ENCODE results near the gene DUS3L.

Gene DUS3L, protein sequence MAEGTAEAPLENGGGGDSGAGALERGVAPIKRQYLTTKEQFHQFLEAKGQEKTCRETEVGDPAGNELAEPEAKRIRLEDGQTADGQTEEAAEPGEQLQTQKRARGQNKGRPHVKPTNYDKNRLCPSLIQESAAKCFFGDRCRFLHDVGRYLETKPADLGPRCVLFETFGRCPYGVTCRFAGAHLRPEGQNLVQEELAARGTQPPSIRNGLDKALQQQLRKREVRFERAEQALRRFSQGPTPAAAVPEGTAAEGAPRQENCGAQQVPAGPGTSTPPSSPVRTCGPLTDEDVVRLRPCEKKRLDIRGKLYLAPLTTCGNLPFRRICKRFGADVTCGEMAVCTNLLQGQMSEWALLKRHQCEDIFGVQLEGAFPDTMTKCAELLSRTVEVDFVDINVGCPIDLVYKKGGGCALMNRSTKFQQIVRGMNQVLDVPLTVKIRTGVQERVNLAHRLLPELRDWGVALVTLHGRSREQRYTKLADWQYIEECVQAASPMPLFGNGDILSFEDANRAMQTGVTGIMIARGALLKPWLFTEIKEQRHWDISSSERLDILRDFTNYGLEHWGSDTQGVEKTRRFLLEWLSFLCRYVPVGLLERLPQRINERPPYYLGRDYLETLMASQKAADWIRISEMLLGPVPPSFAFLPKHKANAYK

GRCh38 chr19:5790559-5791520 is at the start of gene DUS3L:
DUS3L (minus strand) TSS chr19:5791163; CDS start chr19:5791141, 22 bp downstream.
- DNase-seq, result peak; percentile 97

GRCh38 chr19:5839065-5840017 is 48.4 kb upstream of the DUS3L start, which contains the start of gene FUT6:
FUT6 (minus strand) TSS chr19:5839702; CDS start chr19:5832567, 7,135 bp downstream.
- DNase-seq, result no peak

DNA sequence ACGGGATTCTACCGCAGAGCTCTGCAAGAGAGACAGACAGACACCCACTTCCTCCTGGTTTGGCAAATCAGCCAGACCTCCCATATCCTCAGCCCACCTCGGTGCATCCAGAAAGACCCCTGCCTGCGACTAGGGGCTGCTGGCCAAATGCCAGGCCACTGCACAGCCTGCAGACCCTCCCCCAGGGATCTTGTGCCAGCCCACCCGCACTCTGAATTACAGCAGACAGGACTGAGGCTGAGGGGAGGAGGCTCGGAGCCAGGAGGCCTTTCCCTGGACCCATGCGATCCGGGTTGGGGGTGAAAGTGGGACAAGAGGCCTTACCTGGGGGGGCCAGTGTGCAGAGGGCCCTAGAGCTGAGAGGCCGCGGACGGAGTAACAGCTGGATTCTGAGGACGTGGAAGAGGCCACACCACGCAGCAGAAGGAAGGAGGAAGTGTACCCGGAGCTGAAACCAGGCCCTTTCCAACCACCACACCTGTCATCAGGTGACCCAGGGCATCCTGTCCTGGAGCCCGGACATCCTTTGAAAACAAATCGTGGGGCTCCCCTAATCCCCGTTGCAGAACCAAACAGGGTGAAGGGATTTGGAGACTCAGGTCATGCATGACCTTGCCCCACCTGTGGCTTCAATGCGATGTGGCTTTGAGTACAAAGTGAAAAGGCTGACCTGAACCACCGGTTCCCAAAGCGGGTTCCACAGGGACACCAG is 47.5 kb upstream of the DUS3L start:
- DNase-seq, result no peak

GRCh38 chr19:5837761-5838352 is 46.9 kb upstream of the DUS3L start:
- DNase-seq, result no peak

DNA sequence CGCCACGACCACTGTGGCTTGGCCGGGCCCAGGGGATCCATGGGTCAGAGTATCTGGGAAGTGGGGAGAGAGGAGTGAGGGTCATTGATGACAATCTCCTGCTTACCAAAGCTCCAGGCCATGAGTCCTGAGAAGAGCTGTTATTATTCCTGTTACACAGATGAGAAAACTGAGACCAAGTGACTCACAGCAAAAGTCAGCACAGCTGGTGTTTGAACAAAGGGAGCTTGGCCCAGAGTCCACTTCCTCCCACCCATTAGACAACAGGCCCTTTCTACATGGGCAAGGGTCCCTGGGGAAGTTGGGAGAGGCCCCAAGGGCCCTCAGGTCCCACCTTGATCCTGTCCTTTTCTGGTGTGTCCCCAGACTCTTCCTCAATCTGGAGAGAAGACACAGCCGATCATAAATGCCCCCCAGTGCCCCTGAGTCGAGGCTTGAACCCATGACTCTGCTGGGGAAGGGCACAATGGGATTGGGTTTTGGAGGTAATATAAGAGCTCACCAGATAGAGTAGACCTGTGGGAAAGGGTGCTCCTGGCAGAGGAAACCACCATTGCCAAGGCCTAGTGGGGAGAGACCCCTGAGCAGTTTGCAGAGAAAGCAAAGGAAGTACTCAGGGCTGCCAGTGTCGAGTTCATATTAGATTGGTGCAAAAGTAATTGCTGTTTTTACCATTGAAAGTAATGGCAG is 41.7 kb upstream of the DUS3L start:
- DNase-seq, result no peak

- DNase-seq, result no peak
Measured at GRCh38 chr19:5832061-5832460, 41.1 kb upstream of the DUS3L start.

GRCh38 chr19:5831159-5831558 is 40.2 kb upstream of the DUS3L start:
- DNase-seq, result no peak

DNA sequence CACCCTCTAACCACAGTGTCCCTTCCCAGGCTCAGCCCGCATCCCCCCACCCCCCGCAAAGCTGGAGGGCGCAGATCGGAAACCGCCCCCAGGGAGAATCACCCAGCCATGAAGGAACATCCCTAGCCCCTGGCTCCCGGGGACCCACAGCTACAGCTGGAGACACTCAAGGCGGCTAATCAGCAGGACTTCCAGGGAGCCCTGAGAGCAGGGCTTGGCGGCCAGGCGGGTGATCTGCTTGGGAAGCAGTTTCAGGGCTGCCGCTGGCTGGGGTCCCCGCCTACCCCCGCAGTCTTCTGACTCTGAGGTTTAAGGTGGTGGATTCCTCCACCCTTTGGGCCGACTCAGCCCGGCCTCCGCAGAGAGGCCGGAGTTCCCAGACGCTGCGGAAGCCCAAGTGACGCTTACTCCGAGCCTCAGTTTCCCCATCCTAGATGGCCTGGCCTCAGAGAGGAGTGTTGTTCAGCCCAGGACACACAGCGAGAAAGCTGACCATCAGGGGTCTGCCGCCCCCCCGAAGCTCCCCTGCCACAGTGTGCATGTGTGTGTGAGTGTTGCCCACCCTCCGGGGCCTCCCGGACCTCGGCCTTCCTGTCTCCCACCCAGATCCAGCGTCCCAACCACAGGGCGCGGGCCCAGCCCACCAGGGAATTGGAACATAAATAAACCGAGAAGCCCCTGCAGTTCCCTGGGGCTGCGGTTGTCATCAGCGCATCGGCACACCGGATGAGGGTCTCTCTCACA is 38.8 kb upstream of the DUS3L start:
- DNase-seq, result no peak

DNA sequence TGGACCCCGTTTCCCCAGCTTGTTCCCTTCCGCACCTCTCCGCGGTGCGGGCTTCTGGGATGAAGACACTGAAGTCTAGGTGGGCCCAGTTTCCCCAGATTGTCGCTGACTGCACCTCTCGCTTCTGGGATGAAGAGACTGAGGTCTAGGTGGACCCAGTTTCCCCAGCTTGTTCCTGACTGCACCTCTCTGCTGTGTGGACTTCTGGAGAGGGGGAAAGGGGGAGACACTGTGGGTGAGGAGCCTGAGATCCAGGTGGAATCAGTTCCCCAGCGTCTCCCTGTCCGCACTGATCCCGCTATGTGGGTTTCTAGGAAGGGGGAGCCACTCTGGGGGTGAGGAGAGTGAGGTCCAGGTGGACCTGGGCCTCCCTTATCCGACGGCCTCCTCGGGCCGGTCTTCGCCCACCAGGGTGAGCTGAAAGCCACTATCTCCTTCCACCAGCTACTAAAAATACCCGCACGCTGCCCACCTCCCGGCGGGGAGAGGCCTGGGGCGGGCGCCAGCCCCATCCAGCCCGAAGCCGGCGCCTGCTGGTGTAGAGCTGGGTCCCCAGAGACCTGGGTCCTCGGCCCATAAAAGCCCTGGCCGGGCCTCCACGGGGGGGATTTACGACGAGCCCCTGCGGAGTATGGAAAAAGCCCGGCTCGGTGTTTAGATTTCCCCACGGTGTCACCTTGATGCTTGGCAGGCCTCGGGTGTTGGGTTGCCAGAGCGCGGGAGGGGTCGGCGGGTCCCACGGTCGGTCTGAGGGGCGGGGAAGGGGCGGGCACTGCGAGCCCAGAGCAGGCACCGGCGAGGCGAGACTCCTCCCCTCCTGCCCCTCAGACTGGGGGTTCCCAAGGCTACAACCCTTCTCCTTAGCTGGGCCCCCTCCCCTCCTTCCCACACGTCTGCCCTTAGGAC is 38.0 kb upstream of the DUS3L start:
- DNase-seq, result no peak

DNA sequence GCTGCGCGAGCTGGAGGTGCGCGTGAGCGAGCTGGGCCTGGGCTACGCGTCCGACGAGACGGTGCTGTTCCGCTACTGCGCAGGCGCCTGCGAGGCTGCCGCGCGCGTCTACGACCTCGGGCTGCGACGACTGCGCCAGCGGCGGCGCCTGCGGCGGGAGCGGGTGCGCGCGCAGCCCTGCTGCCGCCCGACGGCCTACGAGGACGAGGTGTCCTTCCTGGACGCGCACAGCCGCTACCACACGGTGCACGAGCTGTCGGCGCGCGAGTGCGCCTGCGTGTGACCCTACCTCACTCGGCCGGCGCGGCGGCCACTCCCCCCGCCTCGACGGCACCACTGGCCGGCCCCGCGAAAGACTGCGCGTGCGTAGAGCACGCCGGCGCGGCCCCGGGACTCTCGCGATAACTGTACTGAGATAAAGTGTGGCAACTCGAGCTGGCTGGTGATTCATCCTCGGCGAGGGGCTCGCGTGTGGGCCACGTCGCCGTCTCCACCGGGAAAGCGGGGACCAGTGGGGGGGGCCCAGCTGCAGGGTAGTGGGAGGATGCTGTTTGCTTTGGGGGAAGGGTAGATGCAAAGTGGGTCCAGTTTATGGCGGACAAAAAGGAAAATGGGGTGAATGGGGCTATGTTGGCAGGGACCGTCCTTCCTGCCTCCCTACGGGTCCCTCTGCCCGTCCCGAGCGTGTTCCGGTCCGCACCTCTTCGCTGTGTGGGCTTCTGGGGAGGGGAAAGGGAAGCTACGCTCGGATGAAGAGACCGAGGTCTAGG is 37.1 kb upstream of the DUS3L start:
- DNase-seq, result peak; percentile 89

DNA sequence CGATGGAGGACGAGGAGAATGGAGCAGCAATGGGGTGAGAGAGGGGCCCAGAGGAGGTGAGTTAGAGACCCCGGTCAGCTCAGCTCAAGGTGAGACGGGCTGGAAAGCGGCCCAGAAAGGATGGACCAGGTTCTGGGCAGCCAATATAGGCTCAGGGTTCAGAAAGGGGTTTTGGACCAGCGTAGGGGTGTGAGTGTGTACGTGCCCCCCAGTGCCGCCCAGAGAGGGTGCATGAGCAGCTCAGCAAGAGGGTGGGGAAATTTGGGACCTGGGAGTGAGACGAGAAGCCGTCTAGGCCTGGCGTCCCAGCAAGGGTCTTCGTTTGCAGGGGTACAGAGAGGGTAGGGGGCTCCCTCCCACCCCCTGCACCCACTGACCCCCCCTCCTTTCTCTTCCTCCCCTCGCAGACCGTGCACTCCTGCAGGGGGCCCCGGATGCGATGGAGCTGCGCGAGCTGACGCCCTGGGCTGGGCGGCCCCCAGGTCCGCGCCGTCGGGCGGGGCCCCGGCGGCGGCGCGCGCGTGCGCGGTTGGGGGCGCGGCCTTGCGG is 36.5 kb upstream of the DUS3L start:
- no peak for DNase-seq

DNA sequence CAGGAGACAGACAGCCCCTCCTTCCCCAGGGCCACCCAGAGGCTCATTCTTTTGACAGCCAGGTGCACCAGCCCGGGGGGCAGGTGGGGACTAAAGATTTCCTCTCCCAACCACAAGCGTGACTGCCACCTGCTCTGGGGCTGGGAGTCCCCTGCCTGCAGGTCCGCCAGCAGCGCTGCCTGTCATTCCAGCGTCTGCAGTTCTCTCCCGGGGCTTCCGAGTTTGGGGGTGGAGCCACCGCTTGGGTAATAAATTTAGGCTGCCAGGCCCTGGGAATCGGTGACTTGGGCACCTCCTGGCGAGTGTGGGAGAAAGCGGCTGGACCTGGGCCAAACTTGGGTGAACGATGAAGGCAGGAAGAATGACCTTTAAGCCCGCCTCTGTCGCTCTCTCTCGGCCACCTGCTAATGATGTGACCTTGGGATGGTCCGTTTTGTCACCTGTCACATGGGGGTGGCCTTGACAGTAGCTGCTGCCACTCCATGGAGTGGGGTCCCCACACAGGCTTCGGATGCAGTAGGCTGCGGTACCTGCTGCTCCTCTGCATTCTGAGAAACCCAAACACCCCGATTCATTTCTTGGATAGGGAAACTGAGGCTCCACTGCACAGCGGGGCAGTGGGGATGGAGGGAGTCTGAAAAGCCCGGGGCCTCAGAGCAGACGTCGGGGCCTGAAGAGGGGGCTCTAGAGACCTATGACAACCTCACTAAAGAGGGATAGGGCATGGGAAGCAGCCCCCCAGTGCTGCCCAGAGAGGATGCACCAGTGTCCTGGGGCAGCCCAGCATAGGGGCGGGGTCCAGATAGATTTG is 35.8 kb upstream of the DUS3L start:
- DNase-seq, result peak; percentile 48

DNA sequence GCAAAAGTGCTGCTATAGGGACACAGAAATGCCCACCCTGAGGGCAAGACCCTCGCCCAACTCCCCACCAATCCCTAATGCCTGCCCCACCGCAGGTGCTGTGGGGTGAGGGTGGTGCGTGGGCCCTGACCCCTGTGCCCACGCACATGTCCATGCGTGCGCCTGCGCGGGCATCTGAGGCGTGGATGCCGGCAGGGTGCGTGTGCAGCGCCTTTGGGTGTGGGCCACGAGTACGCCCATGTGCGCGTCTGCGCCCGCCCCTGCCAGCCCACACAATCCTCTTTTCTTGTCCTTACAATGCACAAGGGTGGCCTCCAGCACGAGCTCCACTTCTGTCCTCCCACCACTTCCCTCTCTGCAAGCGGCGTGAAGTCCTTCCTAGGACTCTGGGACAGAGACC is 34.2 kb upstream of the DUS3L start:
- DNase-seq, result no peak

DNA sequence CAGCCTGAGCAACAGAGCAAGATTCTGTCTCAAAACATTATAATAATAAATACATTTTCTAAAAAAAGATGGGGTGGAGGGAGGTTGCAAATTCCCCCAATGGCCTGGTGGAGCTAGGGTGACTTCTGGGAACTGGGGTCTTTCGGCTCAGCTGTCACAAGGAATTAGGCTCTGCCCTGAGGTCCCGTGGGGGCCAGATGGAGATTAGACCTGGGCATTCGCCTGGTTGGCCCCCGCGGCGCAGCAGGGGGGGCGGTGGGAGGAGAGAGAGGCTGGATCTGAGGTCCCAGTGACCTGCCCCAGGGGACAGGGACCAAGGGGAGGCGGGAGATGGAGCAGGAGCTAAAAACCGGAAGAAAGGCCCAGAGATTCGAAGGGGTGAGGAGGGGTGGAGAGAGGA is 33.8 kb upstream of the DUS3L start:
- no peak for DNase-seq

DNA sequence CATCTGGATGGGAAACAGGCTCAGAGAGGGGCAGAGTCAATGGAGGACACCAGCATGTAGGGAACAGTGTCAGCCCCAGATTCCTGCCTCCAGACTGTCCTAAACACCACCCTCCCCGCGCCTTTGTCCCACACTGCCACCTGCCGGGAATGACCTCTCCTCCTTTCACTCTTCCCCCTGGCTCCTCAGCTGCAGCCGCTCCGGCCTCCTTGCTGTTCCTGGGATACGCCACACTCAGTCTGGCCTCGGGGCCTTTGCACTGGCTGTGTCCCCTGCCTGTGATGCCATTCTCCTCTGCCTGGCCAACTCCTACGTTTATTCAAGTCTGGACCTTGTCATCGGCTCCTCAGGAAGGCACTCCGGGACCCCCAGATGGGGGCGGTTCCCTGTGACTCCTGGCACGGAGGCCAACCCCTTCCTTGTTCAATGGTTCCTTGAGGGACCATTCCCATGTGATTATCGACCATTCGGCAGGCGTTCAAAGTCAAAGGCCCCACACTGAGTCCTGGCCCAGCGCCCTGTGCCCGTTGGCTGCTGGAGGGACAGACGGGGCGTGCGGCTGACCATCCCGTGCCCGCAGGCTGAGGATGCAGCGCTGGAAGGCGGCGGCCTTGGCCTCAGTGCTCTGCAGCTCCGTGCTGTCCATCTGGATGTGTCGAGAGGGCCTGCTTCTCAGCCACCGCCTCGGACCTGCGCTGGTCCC is 32.8 kb upstream of the DUS3L start:
- DNase-seq, result no peak

All from NCI-H226 (cell line).